Left lung (tissue), 10 donors: ENCODE results near the gene WWTR1. TPM values are rescaled to one million over a fixed set of nuclear protein-coding genes. Genes with fewer than 3 reads are reported as not detected.

Experiments
- ATAC-seq: fragments of 200-7000 bp; cut with Tn5 transposase; one replicate; pipeline ENCODE4 v1.9.1; 2020; ENCODE audit warnings: moderate library complexity
- DNase-seq, 4 donors: peaks; one replicate each; pipeline ENCODE4 v3.0.0-alpha.2; 2013 to 2020
- H3K27ac ChIP-seq, 2 donors: fragments of 200-600 bp; sonication (generic) in 1 of 2; one replicate each; pipeline versions ENCODE4 v1.5.0 to v1.8.0; 2020 to 2021
- H3K27me3 ChIP-seq, 2 donors: fragments of 200-600 bp; sonication (generic) in 1 of 2; one replicate each; pipeline versions ENCODE4 v1.5.0 to v1.8.0; 2020 to 2021
- H3K36me3 ChIP-seq, 2 donors: fragments of 200-600 bp; sonication (generic) in 1 of 2; one replicate each; pipeline versions ENCODE4 v1.5.0 to v1.8.0; 2020 to 2021
- H3K4me1 ChIP-seq, 2 donors: fragments of 200-600 bp; one replicate each; pipeline ENCODE4 v1.8.0; 2021
- H3K4me3 ChIP-seq, 2 donors: fragments of 200-600 bp; sonication (generic) in 1 of 2; one replicate each; pipeline versions ENCODE4 v1.5.0 to v1.8.0; 2020 to 2021; ENCODE audit warnings: mild to moderate bottlenecking in 1 of 2
- H3K9me3 ChIP-seq, 2 donors: fragments of 200-600 bp; sonication (generic) in 1 of 2; one replicate each; pipeline versions ENCODE4 v1.5.0 to v1.8.0; 2020 to 2021
- CTCF ChIP-seq, 2 donors: fragments of 200-600 bp; sonication (generic) in 1 of 2; IDR thresholded peaks; one replicate each; pipeline versions ENCODE4 v1.5.0 to v1.8.0; 2021; ENCODE audit warnings: antibody characterized with exemption in 2 of 2
- intact Hi-C, 2 donors: fragments of 100-400 bp; cut with DNase I; formaldehyde crosslinking; loops; one replicate each; pipeline versions ENCODE4 v1.11.2 to v1.14.2; 2022
- polyA plus RNA-seq, 6 donors: library from polyadenylated mRNA; unstranded; fragments of 120-200 nt; gene quantifications; one replicate each; pipeline ENCODE4 v1.2.1, GENCODE V29; 2013; ENCODE audit not compliant: insufficient read length in 6 of 6
- total RNA-seq, 2 donors: library from RNA; stranded (reverse); fragmentation: NEBNext Ultra II Directional; extraction: Animal tissue kit (Norgen Biotek cat#: 25700); gene quantifications; one replicate each; pipeline ENCODE4 v1.2.1, GENCODE V29; 2021
- donor health status: DM: no; HTN: yes; CAD: no.
- donor health status: DM: no; HTN: no; CAD: no.

Gene WWTR1
- total and polyA plus RNA-seq, 8 donors, result 74.2 to 124 (median 107) TPM

- ATAC-seq, result peak; percentile 27
- intact Hi-C loops, result loop anchor here in 1 of 2 donors (10.0 kb wide), 1 partner anchor 133 kb away; no protein-coding TSS in a partner anchor
These were observed 170.1 kb downstream of the WWTR1 start for GRCh38 chr3:149487598-149488197.

GRCh38 chr3:149486726-149487125 lies 171.1 kb downstream of the WWTR1 start:
- Histone ChIP-seq H3K27ac (no peak overlapping the region), H3K9me3 (no peaks in the 10 kb centered on the region), H3K4me3 (no peak overlapping the region), H3K36me3 (no peaks in the 10 kb centered on the region), H3K4me1 (no peaks in the 10 kb centered on the region), H3K27me3 (no peaks in the 10 kb centered on the region)
- no peak for TF ChIP-seq CTCF (IDR thresholded peaks at IDR 0.05)
- intact Hi-C loops, result loop anchor here in 1 of 2 donors (10.0 kb wide), 1 partner anchor 132 kb away; no protein-coding TSS in a partner anchor
- DNase-seq (no peak), ATAC-seq (no peak)

More at GRCh38 chr3:149487598-149488197, 170.1 kb downstream of the WWTR1 start:
- H3K27me3 ChIP-seq, result no peaks in the 10 kb centered on the region
- DNase-seq, result no peak
- H3K9me3 ChIP-seq, result no peaks in the 10 kb centered on the region
- H3K4me3 ChIP-seq, result no peak overlapping the region
- no peak overlapping the region for H3K27ac ChIP-seq
- peak in 1 of 2 donors; percentile 54 for TF ChIP-seq CTCF (IDR thresholded peaks at IDR 0.05)
- no peaks in the 10 kb centered on the region for H3K4me1 ChIP-seq
- H3K36me3 ChIP-seq, result no peaks in the 10 kb centered on the region

- intact Hi-C loops, result loop anchor here in 1 of 2 donors (5.0 to 10.0 kb wide), 2 partner anchors 89 to 127 kb away; no protein-coding TSS in a partner anchor
- Histone ChIP-seq H3K27me3 (no peaks in the 10 kb centered on the region), H3K27ac (no peak overlapping the region), H3K36me3 (no peaks in the 10 kb centered on the region), H3K4me1 (peaks cover 0 to 24% of the 10 kb centered on the region in 2 donors), H3K9me3 (no peaks in the 10 kb centered on the region), H3K4me3 (no peak overlapping the region)
- DNase-seq (no peak), ATAC-seq (no peak)
- no peak for TF ChIP-seq CTCF (IDR thresholded peaks at IDR 0.05)
These were observed 176.3 kb downstream of the WWTR1 start for GRCh38 chr3:149481491-149481890.

GRCh38 chr3:149481056-149481455 lies 176.8 kb downstream of the WWTR1 start:
- ATAC-seq (no peak), DNase-seq (no peak)
- no peaks in the 10 kb centered on the region for H3K36me3 ChIP-seq
- no peaks in the 10 kb centered on the region for H3K9me3 ChIP-seq
- H3K27me3 ChIP-seq, result no peaks in the 10 kb centered on the region
- H3K4me3 ChIP-seq, result no peak overlapping the region
- H3K4me1 ChIP-seq, result peaks cover 0 to 24% of the 10 kb centered on the region in 2 donors
- H3K27ac ChIP-seq, result no peak overlapping the region
- no peak for TF ChIP-seq CTCF (IDR thresholded peaks at IDR 0.05)
- intact Hi-C loops, result loop anchor here in 1 of 2 donors (5.0 to 10.0 kb wide), 2 partner anchors 89 to 126 kb away; no protein-coding TSS in a partner anchor

GRCh38 chr3:149480326-149481017 lies 177.4 kb downstream of the WWTR1 start:
- Histone ChIP-seq H3K36me3 (no peaks in the 10 kb centered on the region), H3K4me3 (no peak overlapping the region), H3K9me3 (no peaks in the 10 kb centered on the region), H3K27me3 (no peaks in the 10 kb centered on the region), H3K27ac (peak overlapping the region; percentile 33 to 67), H3K4me1 (peaks cover 0 to 27% of the 10 kb centered on the region in 2 donors)
- peak; percentile 99 for ATAC-seq
- peak; percentile 79 to 91 for TF ChIP-seq CTCF (IDR thresholded peaks at IDR 0.05)
- peak; percentile 39 to 83 (median 77) for DNase-seq
- intact Hi-C loops, result loop anchor here in 1 of 2 donors (5.0 to 10.0 kb wide), 2 partner anchors 88 to 126 kb away; no protein-coding TSS in a partner anchor
